ENCODE data around the gene ZNF248. TPM values are rescaled to one million over a fixed set of nuclear protein-coding genes. Genes with fewer than 3 reads are reported as not detected.

Gene ZNF248
- total and polyA plus RNA-seq, 2 experiments from 2014 or later: 6.8 to 13.7 TPM

- Histone ChIP-seq H3K9me3 (ENCODE audit: low read depth) (no peaks in the 10 kb centered on the region), H3K4me1 (ENCODE audit: insufficient read depth) (no peaks in the 10 kb centered on the region), H2AFZ (no peak overlapping the region), H3K36me3 (ENCODE audit: low read depth) (no peaks in the 10 kb centered on the region), H3K4me2 (ENCODE audit: unreplicated experiment) (no peak overlapping the region), H3K79me2 (ENCODE audit: insufficient read depth) (no peaks in the 10 kb centered on the region), H3K4me3 (no peak overlapping the region), H3K27ac (no peak overlapping the region), H3K27me3 (replicated peaks; ENCODE audit: insufficient read depth) (no peaks in the 10 kb centered on the region), H3F3A (ENCODE audit: insufficient read depth) (no peaks in the 10 kb centered on the region), H3K9me2 (ENCODE audit: insufficient read depth) (no peaks in the 10 kb centered on the region), H3K9ac (no peak overlapping the region), H4K20me1 (ENCODE audit: insufficient read depth) (no peaks in the 10 kb centered on the region)
- 89 to 92% methylated on average over 6 of the region's 6 CpGs for WGBS, 2 experiments (ENCODE audit: low coverage in 1 of 2, low lambda C conversion rate in 2 of 2, missing lambda C conversion rate in 2 of 2)
- no peak for TF ChIP-seq EZH2 (IDR thresholded peaks at IDR 0.05; ENCODE audit: insufficient read depth, poor library complexity, severe bottlenecking)
- no peak for TF ChIP-seq EZH2phosphoT487 (IDR thresholded peaks at IDR 0.05; ENCODE audit: insufficient read depth, low read depth)
- no peak for DNase-seq
- in situ Hi-C loops (cut with MboI): no loop called here
Measured at GRCh38 chr10:37819797-37820196, 37.6 kb downstream of the ZNF248 start.

GRCh38 chr10:37816290-37816689 lies 41.1 kb downstream of the ZNF248 start:
- Histone ChIP-seq H3K27me3 (replicated peaks; ENCODE audit: insufficient read depth) (no peaks in the 10 kb centered on the region), H3K4me3 (no peak overlapping the region), H3K4me1 (ENCODE audit: insufficient read depth) (no peaks in the 10 kb centered on the region), H3K9me3 (ENCODE audit: low read depth) (peaks cover 4% of the 10 kb centered on the region), H3K36me3 (ENCODE audit: low read depth) (no peaks in the 10 kb centered on the region), H3K9ac (no peak overlapping the region), H3F3A (ENCODE audit: insufficient read depth) (no peaks in the 10 kb centered on the region), H3K27ac (no peak overlapping the region), H4K20me1 (ENCODE audit: insufficient read depth) (no peaks in the 10 kb centered on the region), H3K4me2 (ENCODE audit: unreplicated experiment) (no peak overlapping the region), H3K9me2 (ENCODE audit: insufficient read depth) (no peaks in the 10 kb centered on the region), H3K79me2 (ENCODE audit: insufficient read depth) (no peaks in the 10 kb centered on the region), H2AFZ (no peak overlapping the region)
- DNase-seq: no peak
- in situ Hi-C loops (cut with MboI): no loop called here
- WGBS, 2 experiments (ENCODE audit: low coverage in 1 of 2, low lambda C conversion rate in 2 of 2, missing lambda C conversion rate in 2 of 2): 47 to 52% methylated on average over 6 of the region's 6 CpGs
- TF ChIP-seq EZH2 (IDR thresholded peaks at IDR 0.05; ENCODE audit: insufficient read depth, poor library complexity, severe bottlenecking): no peak

DNA sequence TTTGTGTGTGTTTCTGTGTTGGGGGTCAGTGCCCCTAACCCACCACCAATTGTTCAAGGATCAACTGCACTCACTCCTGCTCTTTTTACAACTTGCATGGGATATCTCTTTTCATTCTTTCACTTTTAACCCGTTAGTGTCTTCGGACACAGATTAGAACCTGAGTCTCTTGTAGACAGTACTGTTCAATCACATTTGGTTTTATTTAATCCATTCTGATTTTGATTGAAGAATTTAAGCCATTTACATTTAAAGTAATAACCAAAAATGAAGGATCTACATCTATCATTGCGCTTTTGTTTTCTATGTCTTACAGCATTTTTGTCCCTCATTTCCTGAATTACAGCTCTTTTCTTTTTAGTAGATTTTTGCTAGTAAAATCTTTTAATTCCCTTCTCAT lies 43.6 kb downstream of the ZNF248 start:
- Histone ChIP-seq H3K27ac (no peak overlapping the region), H3K9ac (no peak overlapping the region), H3K27me3 (replicated peaks; ENCODE audit: insufficient read depth) (no peaks in the 10 kb centered on the region), H3F3A (ENCODE audit: insufficient read depth) (no peaks in the 10 kb centered on the region), H2AFZ (no peak overlapping the region), H3K4me3 (no peak overlapping the region), H3K9me3 (ENCODE audit: low read depth) (peaks cover 4% of the 10 kb centered on the region), H4K20me1 (ENCODE audit: insufficient read depth) (no peaks in the 10 kb centered on the region), H3K4me2 (ENCODE audit: unreplicated experiment) (no peak overlapping the region), H3K4me1 (ENCODE audit: insufficient read depth) (no peaks in the 10 kb centered on the region), H3K9me2 (ENCODE audit: insufficient read depth) (no peaks in the 10 kb centered on the region), H3K36me3 (ENCODE audit: low read depth) (no peaks in the 10 kb centered on the region), H3K79me2 (ENCODE audit: insufficient read depth) (no peaks in the 10 kb centered on the region)
- DNase-seq: no peak
- WGBS, 2 experiments (ENCODE audit: low coverage in 1 of 2, low lambda C conversion rate in 2 of 2, missing lambda C conversion rate in 2 of 2): 71 to 72% methylated on average over 3 of the region's 3 CpGs
- in situ Hi-C loops (cut with MboI): no loop called here
- TF ChIP-seq EZH2 (IDR thresholded peaks at IDR 0.05; ENCODE audit: insufficient read depth, poor library complexity, severe bottlenecking) (no peak), EZH2phosphoT487 (IDR thresholded peaks at IDR 0.05; ENCODE audit: insufficient read depth, low read depth) (no peak)

DNA sequence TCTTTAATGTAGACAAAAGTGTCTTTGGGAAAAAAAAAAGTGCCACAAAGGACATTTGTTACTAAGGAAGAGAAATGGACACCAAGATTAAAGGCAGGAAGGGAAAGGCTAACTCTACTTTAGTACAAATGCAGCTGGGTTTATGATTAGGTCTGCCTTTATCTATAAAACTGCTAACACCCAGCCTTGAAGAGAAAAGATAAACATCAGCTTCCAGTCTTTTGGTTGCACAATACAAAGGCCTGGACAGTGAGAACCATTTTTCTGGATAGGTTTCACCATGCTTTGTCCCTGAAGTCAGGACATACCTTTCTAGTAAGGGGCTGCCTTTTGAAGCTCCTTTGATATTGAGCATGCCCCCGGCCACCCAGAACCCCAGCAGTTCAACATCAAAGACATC lies 45.1 kb downstream of the ZNF248 start:
- Histone ChIP-seq H3K27ac (no peak overlapping the region), H3K4me2 (ENCODE audit: unreplicated experiment) (no peak overlapping the region), H3K4me1 (ENCODE audit: insufficient read depth) (no peaks in the 10 kb centered on the region), H3K79me2 (ENCODE audit: insufficient read depth) (no peaks in the 10 kb centered on the region), H3K9ac (no peak overlapping the region), H3F3A (ENCODE audit: insufficient read depth) (no peaks in the 10 kb centered on the region), H3K4me3 (no peak overlapping the region), H4K20me1 (ENCODE audit: insufficient read depth) (no peaks in the 10 kb centered on the region), H3K9me2 (ENCODE audit: insufficient read depth) (no peaks in the 10 kb centered on the region), H3K27me3 (replicated peaks; ENCODE audit: insufficient read depth) (no peaks in the 10 kb centered on the region), H3K36me3 (ENCODE audit: low read depth) (no peaks in the 10 kb centered on the region), H3K9me3 (ENCODE audit: low read depth) (peaks cover 4% of the 10 kb centered on the region), H2AFZ (no peak overlapping the region)
- TF ChIP-seq EZH2phosphoT487 (IDR thresholded peaks at IDR 0.05; ENCODE audit: insufficient read depth, low read depth) (no peak), EZH2 (IDR thresholded peaks at IDR 0.05; ENCODE audit: insufficient read depth, poor library complexity, severe bottlenecking) (no peak)
- WGBS, 2 experiments (ENCODE audit: low coverage in 1 of 2, low lambda C conversion rate in 2 of 2, missing lambda C conversion rate in 2 of 2): 0 to 6% methylated on average over 1 of the region's 1 CpG
- in situ Hi-C loops (cut with MboI): no loop called here
- DNase-seq: no peak

DNA sequence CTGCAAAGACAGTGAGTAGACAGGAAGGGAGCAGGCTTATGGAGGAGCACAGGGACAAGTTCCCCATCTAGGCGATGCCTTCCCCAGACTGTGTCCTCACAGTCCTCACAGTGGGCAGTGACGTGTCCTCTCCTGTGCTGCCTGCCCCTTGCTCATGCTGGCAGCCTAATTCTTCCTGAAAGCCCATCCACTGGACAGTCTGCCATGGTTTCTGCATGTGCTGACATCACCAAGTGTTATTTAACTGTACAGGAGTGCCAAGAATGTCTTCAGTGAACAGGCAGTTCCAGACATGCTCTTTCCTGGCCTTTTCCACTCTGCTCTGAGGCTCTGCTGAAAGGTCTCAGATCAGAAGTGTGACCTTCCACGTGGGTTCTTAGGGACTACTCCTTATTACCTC lies 54.1 kb downstream of the ZNF248 start:
- peak; percentile 16 for DNase-seq
- no peaks in the 10 kb centered on the region for H3K9me2 ChIP-seq (ENCODE audit: insufficient read depth)
- no peak for TF ChIP-seq EZH2phosphoT487 (IDR thresholded peaks at IDR 0.05; ENCODE audit: insufficient read depth, low read depth)
- TF ChIP-seq EZH2 (IDR thresholded peaks at IDR 0.05; ENCODE audit: insufficient read depth, poor library complexity, severe bottlenecking): no peak
- no peaks in the 10 kb centered on the region for H3K79me2 ChIP-seq (ENCODE audit: insufficient read depth)
- no peak overlapping the region for H2AFZ ChIP-seq
- H3K4me3 ChIP-seq: no peak overlapping the region
- H3K9me3 ChIP-seq (ENCODE audit: low read depth): no peaks in the 10 kb centered on the region
- H3K36me3 ChIP-seq (ENCODE audit: low read depth): no peaks in the 10 kb centered on the region
- H3K27me3 ChIP-seq (replicated peaks; ENCODE audit: insufficient read depth): no peaks in the 10 kb centered on the region
- H3K27ac ChIP-seq: no peak overlapping the region
- 23 to 37% methylated on average over 3 of the region's 3 CpGs for WGBS, 2 experiments (ENCODE audit: low coverage in 1 of 2, low lambda C conversion rate in 2 of 2, missing lambda C conversion rate in 2 of 2)
- no peaks in the 10 kb centered on the region for H3F3A ChIP-seq (ENCODE audit: insufficient read depth)
- no peaks in the 10 kb centered on the region for H3K4me1 ChIP-seq (ENCODE audit: insufficient read depth)
- no peaks in the 10 kb centered on the region for H4K20me1 ChIP-seq (ENCODE audit: insufficient read depth)
- no peak overlapping the region for H3K9ac ChIP-seq
- in situ Hi-C loops (cut with MboI): no loop called here
- no peak overlapping the region for H3K4me2 ChIP-seq (ENCODE audit: unreplicated experiment)
